WTC11 (cell line): ENCODE measurements around the gene BTLA. TPM values are rescaled to one million over a fixed set of nuclear protein-coding genes. Genes with fewer than 3 reads are reported as not detected.

Experiments
- ATAC-seq: fragments of 200-7000 bp; cut with Tn5 transposase; 2 replicates; pipeline ENCODE4 v1.10.0; 2021; ENCODE audit warnings: mild to moderate bottlenecking, moderate library complexity
- CTCF ChIA-PET: fragments of 300-600 bp; sonication (Branson Sonifier 250); formaldehyde crosslinking; loops from one replicate; lab custom pipeline; 2021; ENCODE audit warnings: antibody characterized with exemption; lab: Charles Lee
- POLR2A ChIA-PET: fragments of 350-600 bp; sonication (Branson Sonifier 250); formaldehyde crosslinking; loops from one replicate; lab custom pipeline; 2021; ENCODE audit warnings: antibody characterized with exemption; lab: Charles Lee
- DNase-seq: peaks from one replicate; pipeline ENCODE4 v3.0.0; 2021; ENCODE audit warnings: low spot score
- H3K27ac Mint-ChIP-seq: 2 replicates; pipeline ENCODE4 v1.8.0; 2021; ENCODE audit warnings: mixed read lengths
- H3K27me3 Mint-ChIP-seq: 2 replicates; pipeline ENCODE4 v1.8.0; 2021; ENCODE audit warnings: low read depth, mild to moderate bottlenecking, moderate library complexity, mixed read lengths
- H3K36me3 Mint-ChIP-seq: 2 replicates; pipeline ENCODE4 v1.8.0; 2021; ENCODE audit warnings: mixed read lengths
- H3K4me1 Mint-ChIP-seq: 2 replicates; pipeline ENCODE4 v1.8.0; 2022; ENCODE audit warnings: mixed read lengths
- H3K4me3 Mint-ChIP-seq: 2 replicates; pipeline ENCODE4 v1.8.0; 2021; ENCODE audit warnings: mild to moderate bottlenecking, moderate library complexity, mixed read lengths
- H3K9me3 Mint-ChIP-seq: 2 replicates; pipeline ENCODE4 v1.8.0; 2021; ENCODE audit warnings: mixed read lengths
- CDX4 ChIP-seq: fragments of 250-450 bp; sonication (Bioruptor Pico); IDR thresholded peaks from 2 replicates; pipeline ENCODE4 v1.9.0; 2021; ENCODE audit warnings: moderate library complexity, mild to moderate bottlenecking, inconsistent platforms, borderline replicate concordance
- ETV6 ChIP-seq: sonication (generic); formaldehyde crosslinking; IDR thresholded peaks from 2 replicates; pipeline ENCODE4 v1.8.1; 2022; ENCODE audit warnings: mild to moderate bottlenecking, missing genetic modification reagents
- FOXP4 ChIP-seq: sonication (generic); formaldehyde crosslinking; IDR thresholded peaks from 2 replicates; pipeline ENCODE4 v1.8.0; 2022; ENCODE audit warnings: mild to moderate bottlenecking, missing genetic modification reagents
- KAT7 ChIP-seq: sonication (generic); formaldehyde crosslinking; IDR thresholded peaks from 2 replicates; pipeline ENCODE4 v1.8.1; 2023; ENCODE audit warnings: missing genetic modification reagents, mild to moderate bottlenecking, borderline replicate concordance
- MAX ChIP-seq: sonication (generic); formaldehyde crosslinking; IDR thresholded peaks from 2 replicates; pipeline ENCODE4 v1.8.0; 2022; ENCODE audit warnings: mild to moderate bottlenecking, missing genetic modification reagents
- NFYB ChIP-seq: sonication (generic); formaldehyde crosslinking; conservative IDR thresholded peaks from 2 replicates; pipeline ENCODE4 v1.8.0; 2022; ENCODE audit warnings: low read depth, missing genetic modification reagents
- ZNF263 ChIP-seq: sonication (generic); formaldehyde crosslinking; IDR thresholded peaks from 2 replicates; pipeline ENCODE4 v1.8.1; 2022; ENCODE audit warnings: low read depth, mild to moderate bottlenecking, moderate library complexity, missing genetic modification reagents
- ZNF281 ChIP-seq: sonication (generic); formaldehyde crosslinking; IDR thresholded peaks from 2 replicates; pipeline ENCODE4 v1.8.0; 2023; ENCODE audit warnings: mild to moderate bottlenecking, missing genetic modification reagents
- ZNF423 ChIP-seq: fragments of 250-450 bp; sonication (Bioruptor Pico); IDR thresholded peaks from 2 replicates; pipeline ENCODE4 v2.1.2; 2022; ENCODE audit warnings: mild to moderate bottlenecking, moderate library complexity
- ZNF671 ChIP-seq: fragments of 250-450 bp; sonication (Bioruptor Pico); IDR thresholded peaks from 2 replicates; pipeline ENCODE4 v1.8.0; 2021; ENCODE audit warnings: mild to moderate bottlenecking
- total RNA-seq: library from RNA; stranded (reverse); gene quantifications from 3 replicates; pipeline ENCODE4 v1.2.3, GENCODE V29; 2021
- TF ChIP-seq, protein P1 (sequence below): fragments of 250-450 bp; sonication (Bioruptor Pico); IDR thresholded peaks from 2 replicates; pipeline ENCODE4 v1.9.0; 2021; ENCODE audit warnings: mild to moderate bottlenecking
- TF ChIP-seq, protein P2 (sequence below): sonication (generic); formaldehyde crosslinking; IDR thresholded peaks from 2 replicates; pipeline ENCODE4 v1.8.0; 2023; ENCODE audit warnings: missing genetic modification reagents
- TF ChIP-seq, protein P3 (sequence below): sonication (generic); formaldehyde crosslinking; IDR thresholded peaks from 2 replicates; pipeline ENCODE4 v1.8.1; 2022; ENCODE audit warnings: missing genetic modification reagents, borderline replicate concordance

BTLA gene
- total RNA-seq, 1 experiment from 2014 or later = not detected

DNA sequence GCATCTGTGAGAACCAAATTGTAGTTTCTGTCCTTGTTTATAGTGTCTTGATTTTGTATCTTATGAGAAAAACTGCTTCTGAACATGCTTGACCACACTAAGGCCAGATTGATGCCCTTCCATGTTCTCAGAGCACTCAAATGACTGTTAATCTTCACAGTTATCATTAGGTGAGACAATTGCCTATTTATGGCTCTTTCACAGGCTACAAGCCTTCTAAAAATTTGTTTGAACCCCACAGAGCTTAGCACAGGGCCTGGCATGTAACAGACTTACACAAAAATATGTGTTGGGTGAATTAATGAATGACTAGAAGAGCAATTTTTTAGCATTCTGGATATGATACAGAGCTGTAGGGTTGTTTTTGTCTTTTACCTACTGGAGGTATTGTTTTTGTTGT, 43.1 kb downstream of the BTLA start (continued):
- no peak for TF ChIP-seq ZNF263 (CRISPR knock-in tag)

DNA sequence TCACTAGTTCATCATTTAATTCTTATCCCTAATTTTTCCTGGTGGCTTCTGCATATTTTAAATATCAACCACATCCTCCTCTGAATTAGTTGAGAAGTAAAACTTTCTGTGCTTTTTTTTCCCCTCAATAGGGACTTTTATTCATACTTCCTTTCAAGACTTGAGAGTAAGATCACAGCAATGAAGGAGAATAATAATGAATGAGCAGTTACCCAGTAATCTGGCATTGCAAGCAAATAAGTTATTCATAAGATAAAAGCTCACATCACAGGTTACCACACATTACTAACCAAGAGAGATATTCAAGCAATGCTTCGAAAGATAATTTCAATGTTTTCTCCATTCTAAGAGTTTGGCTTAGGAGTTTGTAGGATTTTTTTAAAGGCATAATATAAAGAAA, 50.3 kb downstream of the BTLA start:
- H3K9me3 Mint-ChIP-seq = peaks cover 8% of the 10 kb centered on the region; the same call in 1 of the 2 replicates
- H3K27ac Mint-ChIP-seq = no peak overlapping the region
- TF ChIP-seq, protein P1, sequence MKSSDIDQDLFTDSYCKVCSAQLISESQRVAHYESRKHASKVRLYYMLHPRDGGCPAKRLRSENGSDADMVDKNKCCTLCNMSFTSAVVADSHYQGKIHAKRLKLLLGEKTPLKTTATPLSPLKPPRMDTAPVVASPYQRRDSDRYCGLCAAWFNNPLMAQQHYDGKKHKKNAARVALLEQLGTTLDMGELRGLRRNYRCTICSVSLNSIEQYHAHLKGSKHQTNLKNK (CRISPR knock-in tag) = no peak
- TF ChIP-seq ZNF281 (CRISPR knock-in tag) (no peak), KAT7 (no peak), MAX (no peak), ETV6 (no peak), FOXP4 (CRISPR knock-in tag) (no peak), ZNF671 (no peak)
- TF ChIP-seq, protein P2, sequence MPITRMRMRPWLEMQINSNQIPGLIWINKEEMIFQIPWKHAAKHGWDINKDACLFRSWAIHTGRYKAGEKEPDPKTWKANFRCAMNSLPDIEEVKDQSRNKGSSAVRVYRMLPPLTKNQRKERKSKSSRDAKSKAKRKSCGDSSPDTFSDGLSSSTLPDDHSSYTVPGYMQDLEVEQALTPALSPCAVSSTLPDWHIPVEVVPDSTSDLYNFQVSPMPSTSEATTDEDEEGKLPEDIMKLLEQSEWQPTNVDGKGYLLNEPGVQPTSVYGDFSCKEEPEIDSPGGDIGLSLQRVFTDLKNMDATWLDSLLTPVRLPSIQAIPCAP (CRISPR knock-in tag) = no peak
- TF ChIP-seq, protein P3, sequence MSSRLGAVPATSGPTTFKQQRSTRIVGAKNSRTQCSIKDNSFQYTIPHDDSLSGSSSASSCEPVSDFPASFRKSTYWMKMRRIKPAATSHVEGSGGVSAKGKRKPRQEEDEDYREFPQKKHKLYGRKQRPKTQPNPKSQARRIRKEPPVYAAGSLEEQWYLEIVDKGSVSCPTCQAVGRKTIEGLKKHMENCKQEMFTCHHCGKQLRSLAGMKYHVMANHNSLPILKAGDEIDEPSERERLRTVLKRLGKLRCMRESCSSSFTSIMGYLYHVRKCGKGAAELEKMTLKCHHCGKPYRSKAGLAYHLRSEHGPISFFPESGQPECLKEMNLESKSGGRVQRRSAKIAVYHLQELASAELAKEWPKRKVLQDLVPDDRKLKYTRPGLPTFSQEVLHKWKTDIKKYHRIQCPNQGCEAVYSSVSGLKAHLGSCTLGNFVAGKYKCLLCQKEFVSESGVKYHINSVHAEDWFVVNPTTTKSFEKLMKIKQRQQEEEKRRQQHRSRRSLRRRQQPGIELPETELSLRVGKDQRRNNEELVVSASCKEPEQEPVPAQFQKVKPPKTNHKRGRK (CRISPR knock-in tag) = no peak
- CTCF ChIA-PET = no interaction called here
- POLR2A ChIA-PET = no interaction called here
- peaks cover 5% of the 10 kb centered on the region for H3K4me1 Mint-ChIP-seq
- H3K27me3 Mint-ChIP-seq = no peaks in the 10 kb centered on the region
- H3K4me3 Mint-ChIP-seq = no peak overlapping the region
- ATAC-seq (no peak), DNase-seq (no peak)
- H3K36me3 Mint-ChIP-seq = no peaks in the 10 kb centered on the region; the same call in 1 of the 2 replicates

GRCh38 chr3:112446343-112446742, 52.9 kb downstream of the BTLA start:
- CTCF ChIA-PET = no interaction called here
- no peak overlapping the region for H3K27ac Mint-ChIP-seq
- no peak overlapping the region for H3K4me3 Mint-ChIP-seq
- H3K4me1 Mint-ChIP-seq = peaks cover 4% of the 10 kb centered on the region; the same call in 1 of the 2 replicates
- no peak for DNase-seq
- TF ChIP-seq NFYB (CRISPR knock-in tag) = no peak
- TF ChIP-seq ZNF423 (CRISPR knock-in tag) = no peak
- TF ChIP-seq CDX4 = no peak
- TF ChIP-seq, all 79 proteins: peak for 0
- Mint-ChIP-seq H3K9me3 (peaks cover 22% of the 10 kb centered on the region), H3K27me3 (no peaks in the 10 kb centered on the region), H3K36me3 (peaks cover 2% of the 10 kb centered on the region; the same call in 1 of the 2 replicates)
- POLR2A ChIA-PET = no interaction called here
- no peak for ATAC-seq
